ENCODE results near the gene LCE6A.

Gene LCE6A

GRCh38 chr1:152873495-152873894, 30.8 kb downstream of the LCE6A start:
- no peak for DNase-seq

- DNase-seq, result no peak
These were observed 34.2 kb downstream of the LCE6A start for GRCh38 chr1:152876827-152877226.

GRCh38 chr1:152878042-152878441, 35.4 kb downstream of the LCE6A start, which contains the start of gene SMCP:
Gene SMCP, plus strand, starts transcription at chr1:152878322. Its CDS starts 6,101 bp downstream, at chr1:152884423.
- no peak for DNase-seq

- no peak for DNase-seq
These were observed 37.0 kb downstream of the LCE6A start for GRCh38 chr1:152879559-152880198.

- no peak for DNase-seq
These were observed 37.7 kb downstream of the LCE6A start for GRCh38 chr1:152880316-152880715.

- DNase-seq, result no peak
These were observed 38.3 kb downstream of the LCE6A start for GRCh38 chr1:152880907-152881306.

- DNase-seq, result no peak
These were observed 41.4 kb downstream of the LCE6A start for GRCh38 chr1:152884085-152884484.

GRCh38 chr1:152884506-152884905, 41.9 kb downstream of the LCE6A start:
- DNase-seq, result no peak

- no peak for DNase-seq
These were observed 42.4 kb downstream of the LCE6A start for GRCh38 chr1:152884966-152885624.

GRCh38 chr1:152886085-152886484, 43.4 kb downstream of the LCE6A start:
- no peak for DNase-seq

- no peak for DNase-seq
These were observed 44.2 kb downstream of the LCE6A start for GRCh38 chr1:152886758-152887409.

GRCh38 chr1:152888126-152888525, 45.5 kb downstream of the LCE6A start:
- DNase-seq, result no peak

Data from hypothalamus (tissue), 51 donors.